Measurements from ENCODE around the gene JCAD.
"Not testable (repeated sequence)": the region's sequence is repeated elsewhere in the genome, so short reads cannot be mapped to it uniquely, and the experiment has no call there.

The JCAD gene

GRCh38 chr10:30059209-30060107 lies at the start of gene JCAD:
TSS of gene JCAD (minus strand) at chr10:30059586. CDS start at chr10:30047812, 11,774 bp downstream.
- DNase-seq, result peak; percentile 8

GRCh38 chr10:30106987-30107386 lies 47.6 kb upstream of the JCAD start:
- DNase-seq, result no peak

- no peak for DNase-seq
Observed at GRCh38 chr10:30103595-30104320, 44.4 kb upstream of the JCAD start.

- not testable (repeated sequence) for DNase-seq
Observed at GRCh38 chr10:30099706-30100105, 40.3 kb upstream of the JCAD start.

- DNase-seq, result no peak
Observed at GRCh38 chr10:30099101-30099500, 39.7 kb upstream of the JCAD start.

- DNase-seq, result no peak
Observed at GRCh38 chr10:30098629-30099028, 39.2 kb upstream of the JCAD start.

GRCh38 chr10:30096564-30096963 lies 37.2 kb upstream of the JCAD start:
- no peak for DNase-seq

- no peak for DNase-seq
Observed at GRCh38 chr10:30095631-30096422, 36.4 kb upstream of the JCAD start.

- DNase-seq, result no peak
Observed at GRCh38 chr10:30094601-30095000, 35.2 kb upstream of the JCAD start.

- DNase-seq, result no peak
Observed at GRCh38 chr10:30093303-30093950, 34.0 kb upstream of the JCAD start.

- no peak for DNase-seq
Observed at GRCh38 chr10:30092151-30092790, 32.9 kb upstream of the JCAD start.

- no peak for DNase-seq
Observed at GRCh38 chr10:30091136-30091535, 31.8 kb upstream of the JCAD start.

- DNase-seq, result no peak
Observed at GRCh38 chr10:30088178-30088577, 28.8 kb upstream of the JCAD start.

- no peak for DNase-seq
Observed at GRCh38 chr10:30083934-30084333, 24.5 kb upstream of the JCAD start.

- no peak for DNase-seq
Observed at GRCh38 chr10:30081182-30081581, 21.8 kb upstream of the JCAD start.

- DNase-seq, result no peak
Observed at GRCh38 chr10:30080161-30080560, 20.8 kb upstream of the JCAD start.

GRCh38 chr10:30079408-30079807 lies 20.0 kb upstream of the JCAD start:
- no peak for DNase-seq

- DNase-seq, result no peak
Observed at GRCh38 chr10:30075481-30075880, 16.1 kb upstream of the JCAD start.

GRCh38 chr10:30074933-30075332 lies 15.5 kb upstream of the JCAD start:
- no peak for DNase-seq

GRCh38 chr10:30074090-30074489 lies 14.7 kb upstream of the JCAD start:
- no peak for DNase-seq

GRCh38 chr10:30073767-30074060 lies 14.3 kb upstream of the JCAD start:
- DNase-seq, result no peak

GRCh38 chr10:30073045-30073766 lies 13.8 kb upstream of the JCAD start:
- no peak for DNase-seq
